Activated T-cell treated with anti-CD3 and anti-CD28 coated beads, Interleukin-2, amount 50 U/mL, for 48 hours (primary cell): ENCODE data around the gene TBC1D22A.
"Not testable (repeated sequence)": the region's sequence is repeated elsewhere in the genome, so short reads cannot be mapped to it uniquely, and the experiment has no call there.

Experiments
- DNase-seq, 2 experiments: peaks; one replicate each; pipeline ENCODE4 v3.0.0-alpha.2; 2020

TBC1D22A gene

DNA sequence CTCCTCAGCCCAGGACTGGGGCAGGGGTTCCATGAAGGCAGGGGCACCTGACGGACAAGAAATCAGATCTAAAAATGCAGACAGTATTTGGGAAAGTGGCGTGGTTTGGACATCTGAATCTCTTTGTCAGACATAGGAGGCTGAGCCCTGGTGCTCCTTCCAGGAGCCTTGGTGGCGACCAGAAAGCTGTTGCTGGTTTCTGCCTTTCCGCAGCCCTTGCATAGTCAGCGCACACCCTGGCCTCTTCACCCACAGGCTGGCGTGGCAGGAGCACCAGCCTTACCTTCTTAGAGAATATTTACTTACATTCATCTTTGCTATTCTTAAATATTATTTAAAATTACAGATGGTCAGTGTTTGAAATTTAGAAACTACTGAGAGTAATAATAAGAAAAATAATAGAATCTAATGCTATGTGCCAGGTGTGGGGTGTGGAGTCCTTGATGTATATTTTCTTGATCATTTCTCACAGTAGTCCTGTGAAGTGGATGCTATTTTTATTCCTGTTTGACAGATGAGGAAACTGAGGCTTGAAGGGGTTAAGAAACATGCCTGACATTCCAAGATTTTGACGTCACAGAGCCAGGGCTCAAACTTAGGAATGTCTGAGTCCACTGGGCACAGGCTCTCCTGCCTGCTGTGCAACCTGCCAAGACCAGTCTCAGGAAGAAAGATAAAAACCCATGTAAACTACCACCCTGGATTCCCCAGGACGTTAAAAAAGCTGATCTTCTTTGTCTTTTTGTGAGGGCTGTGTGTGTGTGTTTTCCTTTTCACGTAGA is 51.6 kb downstream of the TBC1D22A start:
- DNase-seq = no peak

- no peak for DNase-seq
Observed at GRCh38 chr22:46815132-46815531, 52.7 kb downstream of the TBC1D22A start.

GRCh38 chr22:46815559-46815895 is 53.1 kb downstream of the TBC1D22A start:
- peak in 1 of 2 experiments; percentile 3 for DNase-seq

GRCh38 chr22:46815896-46816731 is 53.7 kb downstream of the TBC1D22A start:
- DNase-seq = peak in 1 of 2 experiments; percentile 11

DNA sequence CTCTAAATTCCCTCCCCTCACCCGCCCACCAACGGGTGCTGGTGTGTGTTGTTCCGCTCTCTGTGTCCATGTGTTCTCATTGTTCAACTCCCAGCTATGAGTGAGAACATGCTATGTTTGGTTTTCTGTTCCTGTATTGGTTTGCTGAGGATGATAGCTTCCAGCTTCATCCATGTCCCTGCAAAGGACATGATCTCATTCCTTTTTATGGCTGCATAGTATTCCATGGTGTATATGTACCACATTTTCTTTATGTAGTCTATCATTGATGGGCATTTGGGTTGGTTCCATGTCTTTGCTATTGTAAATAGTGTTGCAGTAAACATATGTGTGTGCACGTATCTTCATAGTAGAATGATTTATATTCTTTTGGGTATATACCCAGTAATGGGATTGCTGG is 54.9 kb downstream of the TBC1D22A start:
- not testable (repeated sequence) for DNase-seq

DNA sequence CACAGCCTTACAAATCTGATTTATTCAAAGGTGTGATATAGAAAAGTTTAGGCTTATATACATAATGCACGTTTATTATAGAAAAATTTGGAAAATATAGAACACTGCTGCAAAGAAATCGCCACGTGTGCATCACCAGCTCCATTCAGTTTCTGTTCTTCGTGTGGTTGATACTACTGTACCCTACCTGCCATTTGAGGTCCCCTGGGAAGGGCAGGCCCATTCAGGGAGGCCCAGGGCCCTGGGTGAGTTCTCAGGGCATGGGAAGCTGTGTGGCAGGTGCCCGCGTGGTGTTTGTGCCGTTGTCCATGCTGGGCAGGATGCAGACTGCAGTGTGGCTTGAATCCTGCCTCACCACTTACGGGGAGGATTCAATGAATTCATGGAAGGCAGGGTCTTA is 60.8 kb downstream of the TBC1D22A start:
- no peak for DNase-seq

DNA sequence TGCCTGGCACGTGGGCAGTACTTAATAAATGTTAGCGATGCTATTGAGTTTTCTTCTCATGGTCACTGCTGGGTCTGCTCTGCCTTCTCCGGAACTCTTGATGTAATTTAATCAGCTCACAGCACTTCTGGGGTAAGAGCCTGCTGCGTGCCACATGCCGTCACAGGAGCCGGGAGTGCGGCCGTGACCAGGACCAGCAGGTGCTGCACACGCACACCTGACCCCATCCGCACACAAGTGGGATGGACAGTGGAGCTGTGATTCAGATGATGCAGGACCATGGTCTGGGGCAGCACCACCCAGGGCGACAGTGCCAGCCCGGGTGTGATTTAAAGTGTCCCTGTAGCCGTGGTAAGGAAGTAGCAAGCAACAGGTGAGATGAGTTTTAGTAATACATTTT is 61.2 kb downstream of the TBC1D22A start:
- peak in 1 of 2 experiments; percentile 3 for DNase-seq

DNA sequence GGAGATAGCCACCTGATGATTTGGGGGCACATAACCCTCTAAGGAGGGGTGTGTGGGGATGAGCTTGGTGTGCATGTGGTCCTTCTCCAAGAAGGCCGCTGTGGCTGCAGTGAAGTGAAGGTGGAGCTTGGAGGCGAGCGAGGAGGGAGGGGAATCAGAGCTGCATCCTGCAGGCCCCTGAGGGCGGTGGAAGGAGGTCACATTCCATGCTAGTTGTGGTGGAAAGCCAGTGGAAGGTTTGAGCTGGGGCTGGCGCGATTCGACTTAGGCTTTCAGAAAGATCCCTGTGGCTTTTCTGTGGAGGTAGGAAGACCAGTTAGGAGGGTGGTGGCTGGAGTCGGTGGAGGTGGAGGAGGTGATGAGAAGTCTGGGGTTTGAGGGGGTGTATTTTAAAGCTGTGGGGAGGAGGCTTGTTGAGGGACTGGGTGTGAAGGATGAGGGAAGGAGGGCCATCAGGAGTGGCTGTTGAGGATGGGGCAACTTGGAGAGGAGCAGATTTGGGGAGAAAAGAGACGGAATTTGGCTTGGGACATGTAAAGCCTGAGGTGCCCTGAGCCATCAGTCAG is 62.0 kb downstream of the TBC1D22A start:
- DNase-seq = peak in 1 of 2 experiments; percentile 11

DNA sequence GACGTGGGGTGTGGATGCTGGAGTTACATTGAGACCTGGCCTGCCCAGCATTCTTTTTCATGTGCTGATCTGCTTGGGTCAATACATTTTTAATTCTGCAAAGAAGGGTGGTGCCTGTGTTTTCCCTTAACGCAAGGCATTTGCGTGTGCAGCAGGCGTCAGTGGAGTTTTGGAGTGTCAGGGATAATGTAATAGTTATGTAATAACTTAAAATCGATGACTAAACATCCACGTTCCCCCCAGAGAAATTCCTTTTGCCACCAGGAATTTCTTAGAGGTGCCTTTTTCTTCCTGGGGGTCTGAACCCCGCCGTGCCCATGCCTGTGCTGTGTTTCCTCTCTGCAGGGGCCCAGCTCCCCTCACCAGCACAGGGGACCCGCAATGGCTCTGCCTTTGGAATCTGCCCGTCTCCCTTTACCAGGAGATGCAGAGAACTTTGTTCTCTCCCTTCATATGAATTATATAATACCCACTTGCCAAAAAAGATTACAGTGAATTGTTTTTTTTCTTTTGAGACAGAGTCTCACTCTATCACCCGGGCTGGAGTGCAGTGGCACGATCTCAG is 62.6 kb downstream of the TBC1D22A start:
- no peak for DNase-seq

GRCh38 chr22:46826438-46827135 is 64.1 kb downstream of the TBC1D22A start:
- DNase-seq = no peak

GRCh38 chr22:46827136-46827780 is 64.8 kb downstream of the TBC1D22A start:
- DNase-seq = peak in 1 of 2 experiments; percentile 29

DNA sequence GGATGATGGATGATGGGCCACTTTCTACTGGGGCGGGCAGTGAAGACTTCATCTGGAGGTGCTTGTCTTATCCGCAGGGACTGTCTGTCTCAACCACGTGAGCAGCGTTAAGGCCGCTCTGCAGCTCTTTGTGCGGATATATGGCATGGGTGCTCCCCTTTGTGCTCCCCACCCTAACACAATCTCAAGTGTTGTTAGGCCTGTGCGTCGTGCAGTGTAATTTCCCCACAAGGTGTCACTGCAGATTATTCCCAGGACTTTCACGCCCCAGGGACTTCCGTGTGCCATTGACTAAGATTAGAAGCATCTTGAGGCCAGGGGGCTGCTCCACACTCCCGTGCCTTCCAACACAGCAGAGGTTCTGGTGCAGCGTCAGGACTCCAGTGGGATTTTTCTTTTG is 65.3 kb downstream of the TBC1D22A start:
- DNase-seq = peak in 1 of 2 experiments; percentile 7

DNA sequence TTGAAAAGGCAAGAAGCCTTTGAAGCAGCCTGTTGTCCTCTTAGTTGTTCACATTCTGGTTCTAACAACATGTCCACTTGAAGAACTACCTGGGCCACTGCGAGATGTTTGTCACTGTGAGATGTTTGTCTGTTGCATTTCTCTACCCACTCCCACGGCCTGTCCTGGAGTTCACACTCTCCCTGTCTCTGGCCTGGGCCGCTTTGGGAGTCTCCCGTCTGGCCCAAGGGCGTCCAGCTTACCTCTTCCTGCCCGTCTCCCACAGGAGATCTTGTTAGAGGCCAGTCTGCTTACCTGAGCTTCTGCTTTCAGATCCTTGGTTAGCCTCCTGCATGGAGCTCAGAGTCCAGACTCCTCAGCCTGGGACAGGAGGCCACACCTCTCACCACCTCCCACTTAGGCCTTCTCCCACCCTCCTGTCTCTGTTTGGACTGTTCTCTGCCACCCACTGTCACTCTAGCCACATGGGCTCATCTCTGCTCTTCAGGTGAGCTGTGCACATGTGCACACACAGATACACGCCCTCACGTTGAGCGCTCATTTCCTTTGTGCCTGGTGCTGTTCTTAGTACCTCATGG is 66.0 kb downstream of the TBC1D22A start:
- DNase-seq = peak in 1 of 2 experiments; percentile 9

DNA sequence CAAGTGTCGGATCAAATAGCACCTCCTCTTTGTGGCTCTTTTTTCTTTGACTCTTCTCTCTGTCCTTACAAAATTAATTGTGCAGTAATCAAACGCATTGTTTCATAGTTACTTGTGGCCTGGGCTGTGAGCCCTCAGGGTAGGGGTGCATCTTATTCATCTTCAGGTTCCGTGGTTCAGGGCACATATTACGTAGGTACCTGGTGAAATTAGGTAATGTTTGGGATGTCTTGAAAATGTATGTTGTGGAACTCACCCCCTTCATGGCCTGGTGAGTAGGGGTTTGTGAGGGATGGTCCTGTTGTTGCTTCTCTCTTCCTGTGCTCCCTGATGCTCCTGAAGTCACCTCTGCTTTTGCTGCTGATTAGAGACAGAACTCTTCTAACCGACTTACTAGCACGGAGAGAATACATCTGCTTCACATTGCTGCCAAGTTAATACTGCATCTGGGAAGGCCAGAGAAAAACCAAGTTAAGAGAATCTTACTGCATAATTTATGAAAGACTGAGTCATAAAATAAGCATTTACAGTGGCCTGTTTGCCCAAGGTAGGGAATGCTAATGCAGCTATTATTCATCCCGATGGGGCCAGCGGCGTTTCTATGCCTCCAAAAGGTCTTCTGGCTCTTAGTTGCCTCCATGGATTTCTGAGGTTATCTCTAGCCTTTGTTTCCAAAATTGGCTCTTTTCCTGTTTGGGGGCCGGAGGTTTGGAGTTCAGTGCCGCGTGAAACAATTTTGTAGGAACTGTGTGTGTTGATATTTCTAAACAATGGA is 66.9 kb downstream of the TBC1D22A start:
- peak in 1 of 2 experiments; percentile 6 for DNase-seq

GRCh38 chr22:46829941-46830715 is 67.7 kb downstream of the TBC1D22A start:
- peak in 1 of 2 experiments; percentile 10 for DNase-seq

DNA sequence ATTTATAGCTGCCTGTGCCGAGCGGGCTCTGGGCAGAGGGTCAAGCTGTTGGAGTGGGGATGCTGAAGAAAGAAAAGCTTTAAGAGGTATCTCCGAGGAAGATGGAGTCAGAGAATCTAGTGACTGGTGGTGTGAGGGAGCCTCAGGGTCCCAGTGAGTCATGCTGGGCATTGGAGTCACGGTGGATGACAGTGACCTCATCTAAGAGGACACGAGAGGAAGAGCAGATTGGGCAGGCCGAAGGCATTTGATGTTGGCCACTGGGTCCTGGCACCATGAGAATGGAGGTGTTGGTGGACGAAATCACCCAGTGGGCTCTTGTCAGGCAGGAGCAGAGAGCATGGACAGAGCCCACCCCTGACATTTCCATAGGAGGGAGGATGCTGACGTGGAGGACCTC is 68.4 kb downstream of the TBC1D22A start:
- no peak for DNase-seq

GRCh38 chr22:46833228-46833627 is 70.8 kb downstream of the TBC1D22A start:
- DNase-seq = peak in 1 of 2 experiments; percentile 10

GRCh38 chr22:46834021-46834737 is 71.7 kb downstream of the TBC1D22A start:
- no peak for DNase-seq

DNA sequence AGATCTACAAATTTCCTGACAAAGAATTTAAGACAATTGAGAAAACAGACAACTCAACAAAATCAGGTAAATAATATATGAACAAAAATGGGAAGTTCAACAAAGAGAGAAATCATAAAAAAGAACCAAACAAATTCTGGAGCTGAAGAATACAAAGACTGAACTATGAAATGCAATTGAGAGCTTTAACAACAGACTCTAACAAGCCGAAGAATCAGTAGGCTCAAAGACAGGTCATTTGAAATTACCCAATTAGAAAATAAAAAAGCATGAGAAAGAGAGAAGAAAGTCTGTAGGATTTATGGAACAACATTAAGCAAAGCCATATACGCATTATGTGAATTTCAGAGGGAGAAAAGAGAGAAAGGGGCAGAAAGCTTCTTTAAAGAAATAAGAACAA is 72.8 kb downstream of the TBC1D22A start:
- DNase-seq = no peak
